GM18519 (cell line): ENCODE measurements around the gene FLVCR1.
"Not testable (repeated sequence)": the region's sequence is repeated elsewhere in the genome, so short reads cannot be mapped to it uniquely, and the experiment has no call there.

ENCODE experiments used
- ATAC-seq: cut with Tn5 transposase; IDR thresholded peaks from one replicate; pipeline ENCODE4 v1.9.1; 2021; ENCODE audit warnings: mild to moderate bottlenecking, moderate library complexity; ENCODE audit not compliant: unreplicated experiment, low FRiP score

FLVCR1 gene

DNA sequence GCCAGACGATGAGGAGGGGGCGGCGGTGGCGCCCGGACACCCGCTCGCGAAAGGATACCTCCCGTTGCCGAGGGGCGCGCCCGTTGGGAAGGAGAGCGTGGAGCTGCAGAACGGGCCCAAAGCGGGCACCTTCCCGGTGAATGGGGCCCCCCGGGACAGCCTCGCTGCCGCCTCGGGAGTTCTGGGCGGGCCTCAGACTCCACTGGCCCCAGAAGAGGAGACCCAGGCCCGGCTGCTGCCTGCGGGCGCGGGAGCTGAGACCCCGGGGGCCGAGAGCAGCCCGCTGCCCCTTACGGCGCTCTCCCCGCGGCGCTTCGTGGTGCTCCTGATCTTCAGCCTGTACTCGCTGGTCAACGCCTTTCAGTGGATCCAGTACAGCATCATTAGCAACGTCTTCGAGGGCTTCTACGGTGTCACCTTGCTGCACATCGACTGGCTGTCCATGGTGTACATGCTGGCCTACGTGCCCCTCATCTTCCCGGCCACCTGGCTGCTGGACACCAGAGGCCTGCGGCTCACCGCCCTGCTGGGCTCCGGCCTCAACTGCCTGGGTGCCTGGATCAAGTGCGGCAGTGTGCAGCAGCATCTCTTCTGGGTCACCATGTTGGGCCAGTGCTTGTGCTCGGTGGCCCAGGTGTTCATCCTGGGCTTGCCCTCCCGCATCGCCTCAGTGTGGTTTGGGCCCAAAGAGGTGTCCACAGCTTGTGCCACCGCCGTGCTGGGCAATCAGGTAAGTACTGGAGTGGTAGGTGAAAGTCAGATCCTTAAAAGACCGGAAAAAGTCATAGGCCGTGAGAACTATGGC is 588 bp downstream of the FLVCR1 start:
- no peak for ATAC-seq

GRCh38 chr1:212860713-212861581 is 2.9 kb downstream of the FLVCR1 start:
- no peak for ATAC-seq

DNA sequence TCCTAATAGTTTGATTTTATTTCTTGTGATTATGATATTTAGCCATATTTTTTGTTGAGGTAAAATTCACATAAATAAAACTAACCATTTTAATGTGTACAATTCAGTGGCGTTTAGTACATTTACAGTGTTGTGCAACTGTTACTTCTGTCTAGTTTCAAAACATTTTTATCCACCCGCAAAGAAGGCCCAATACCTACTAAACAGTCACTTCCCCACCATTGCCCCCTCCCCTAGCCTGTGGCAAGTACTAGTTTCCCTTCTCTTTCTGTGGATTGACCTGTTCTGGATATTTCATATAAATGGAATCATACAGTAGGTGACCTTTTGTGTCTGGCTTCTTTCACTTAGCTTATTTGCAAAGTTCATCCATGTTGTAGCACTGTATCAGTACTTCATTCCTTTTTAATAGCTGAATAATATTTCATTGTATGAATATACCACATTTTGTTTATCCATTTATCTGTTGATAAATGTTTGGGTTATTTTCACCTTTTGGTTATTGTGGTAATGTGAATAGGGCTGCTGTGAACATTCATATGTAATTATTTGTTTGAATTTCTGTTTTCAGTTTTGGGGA is 4.1 kb downstream of the FLVCR1 start:
- no peak for ATAC-seq

- ATAC-seq = not testable (repeated sequence)
These were observed 5.3 kb downstream of the FLVCR1 start for GRCh38 chr1:212863345-212863744.

DNA sequence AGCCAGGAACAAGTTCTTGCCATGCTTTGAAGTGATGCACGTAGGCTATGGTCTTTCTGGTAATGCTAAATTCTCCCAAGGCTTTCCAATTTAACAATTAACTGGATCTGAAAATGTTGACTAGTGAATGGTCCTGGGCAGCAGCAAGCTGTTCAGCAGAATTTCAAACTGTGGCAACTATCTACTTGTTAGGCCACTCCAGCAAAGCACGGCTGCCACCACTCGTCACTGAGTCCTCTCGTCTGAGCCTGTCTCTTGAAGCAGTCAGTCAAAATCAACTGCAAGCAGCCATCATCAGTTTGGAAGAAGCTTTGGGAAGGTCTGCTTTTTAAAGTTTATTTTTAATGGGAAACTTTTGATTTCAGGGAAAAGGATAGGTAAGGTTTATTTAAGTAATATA is 6.1 kb downstream of the FLVCR1 start:
- no peak for ATAC-seq

GRCh38 chr1:212867192-212867591 is 9.1 kb downstream of the FLVCR1 start:
- ATAC-seq = no peak

DNA sequence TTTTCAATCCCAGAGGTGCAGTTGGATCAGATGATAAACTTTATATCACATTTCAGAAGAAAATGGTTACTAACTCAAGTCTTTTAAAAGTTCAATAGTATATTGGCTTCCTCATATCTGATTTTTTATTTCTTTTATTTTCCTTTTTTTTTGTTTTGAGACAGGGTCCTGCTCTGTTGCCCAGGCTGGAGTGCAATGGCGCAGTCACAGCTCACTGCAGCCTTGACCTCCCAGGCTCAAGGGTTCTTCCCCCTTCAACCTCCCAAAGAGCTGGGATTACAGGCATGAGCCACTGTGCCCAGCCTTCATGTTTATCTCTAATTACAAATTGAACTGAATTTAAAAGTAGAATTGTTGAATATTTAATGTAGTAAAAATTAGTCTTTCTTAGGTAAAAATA is 13.9 kb downstream of the FLVCR1 start:
- ATAC-seq = no peak

DNA sequence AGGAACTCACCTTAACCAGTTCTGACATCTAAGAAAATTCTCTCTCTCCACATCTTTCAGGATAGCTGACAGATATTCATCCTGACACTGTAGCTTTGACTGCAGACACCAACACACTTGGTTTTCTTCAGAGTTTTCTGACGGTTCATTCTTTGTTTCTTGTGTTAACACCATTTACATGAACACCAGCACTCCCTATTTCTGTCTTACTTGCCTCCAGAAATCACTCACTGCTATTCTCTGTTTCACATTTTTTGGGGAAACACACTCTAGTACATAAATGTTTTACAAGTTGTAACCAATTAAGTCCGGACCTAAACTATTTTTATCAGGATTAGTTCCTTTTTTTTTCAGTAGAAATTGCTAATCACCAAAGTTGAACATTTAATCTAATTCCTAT is 15.4 kb downstream of the FLVCR1 start:
- peak; percentile 69 for ATAC-seq

- ATAC-seq = no peak
These were observed 20.3 kb downstream of the FLVCR1 start for GRCh38 chr1:212878418-212878817.

- ATAC-seq = no peak
These were observed 22.0 kb downstream of the FLVCR1 start for GRCh38 chr1:212879947-212880690.

- no peak for ATAC-seq
These were observed 26.5 kb downstream of the FLVCR1 start for GRCh38 chr1:212884592-212884991.

DNA sequence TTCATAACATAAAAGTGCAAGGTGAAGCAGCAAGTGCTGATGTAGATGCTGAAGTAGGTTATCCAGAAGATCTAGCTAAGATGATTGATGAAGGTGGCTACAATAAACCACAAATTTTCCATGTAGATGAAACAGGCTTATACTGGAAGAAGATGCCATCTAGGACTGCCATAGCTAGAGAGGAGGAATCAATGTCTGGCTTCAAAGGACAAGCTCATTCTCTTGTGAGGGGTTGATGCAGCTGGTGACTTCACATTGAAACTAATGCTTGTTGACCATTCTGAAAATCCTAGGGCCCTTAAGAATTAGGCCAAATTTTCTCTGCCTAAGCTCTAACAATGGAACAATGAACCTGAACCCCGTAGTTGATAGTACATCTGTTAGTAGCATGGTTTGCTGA is 34.0 kb downstream of the FLVCR1 start:
- ATAC-seq = no peak

- no peak for ATAC-seq
These were observed 41.8 kb downstream of the FLVCR1 start for GRCh38 chr1:212899845-212900244.

DNA sequence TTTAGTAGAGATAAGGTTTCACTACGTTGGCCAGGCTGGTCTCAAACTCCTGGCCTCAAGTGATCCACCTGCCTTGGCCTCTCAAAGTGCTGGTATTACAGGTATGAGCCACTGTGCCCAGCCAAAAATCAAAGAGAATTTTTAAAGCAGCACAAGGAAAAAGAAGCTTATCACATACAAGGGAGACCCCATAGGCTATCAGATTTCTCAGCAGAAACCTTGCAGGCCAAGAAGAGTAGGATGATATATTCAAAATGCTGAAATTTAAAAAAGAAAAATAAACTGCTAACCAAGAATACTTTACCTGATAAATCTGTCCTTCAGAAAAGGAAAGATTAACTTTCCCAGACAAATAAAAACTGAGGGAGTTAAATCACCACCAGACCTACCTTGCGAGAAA is 43.2 kb downstream of the FLVCR1 start:
- ATAC-seq = no peak

GRCh38 chr1:212902054-212902453 is 44.0 kb downstream of the FLVCR1 start:
- no peak for ATAC-seq

GRCh38 chr1:212903664-212904063 is 45.6 kb downstream of the FLVCR1 start:
- no peak for ATAC-seq

- not testable (repeated sequence) for ATAC-seq
These were observed 50.0 kb downstream of the FLVCR1 start for GRCh38 chr1:212908071-212908470.

DNA sequence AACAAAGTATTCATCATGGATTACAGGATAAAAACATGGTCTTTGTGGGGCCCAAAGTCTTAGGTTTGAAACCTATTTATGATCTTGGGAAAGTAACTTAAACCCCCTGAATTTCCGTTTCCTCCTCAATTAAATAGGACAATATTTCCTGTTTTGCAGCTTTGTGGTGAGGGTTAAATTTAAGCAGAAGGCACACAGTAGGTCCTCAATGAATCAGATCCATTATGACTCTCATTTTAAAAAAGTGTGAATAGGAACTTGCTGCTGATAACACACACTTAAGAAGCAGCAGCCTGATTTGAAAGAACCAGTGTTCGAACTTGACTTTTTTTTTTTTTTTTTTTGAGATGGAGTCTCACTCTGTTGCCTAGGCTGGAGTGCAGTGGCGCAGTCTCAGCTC is 50.9 kb downstream of the FLVCR1 start:
- no peak for ATAC-seq

- ATAC-seq = no peak
These were observed 51.6 kb downstream of the FLVCR1 start for GRCh38 chr1:212909652-212910063.

- not testable (repeated sequence) for ATAC-seq
These were observed 52.1 kb downstream of the FLVCR1 start for GRCh38 chr1:212910213-212910612.

DNA sequence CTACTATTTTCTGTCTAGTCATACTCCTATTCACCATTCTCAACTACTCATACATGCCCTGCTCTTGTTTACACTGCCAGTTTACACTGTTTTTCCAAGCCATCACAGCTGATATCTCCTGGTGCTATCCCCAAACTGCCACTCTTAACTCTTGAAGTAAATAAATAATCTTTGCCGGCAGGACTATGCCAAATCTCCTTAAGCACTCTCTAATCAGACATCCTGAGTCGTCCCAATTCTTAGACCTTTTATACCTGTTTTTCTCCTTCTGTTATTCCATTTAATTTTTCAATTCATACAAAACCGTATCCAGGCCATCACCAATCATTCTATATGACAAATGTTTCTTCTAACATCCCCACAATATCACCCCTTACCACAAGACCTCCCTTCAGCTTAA is 55.6 kb downstream of the FLVCR1 start:
- ATAC-seq = not testable (repeated sequence)
